BLaER1 treated with 17β-estradiol and CSF1 and Interleukin-3, amounts not matched to agents 10 nM and 100 nM (cell line): ENCODE measurements around the gene COQ9.

Experiments used
- H3K27ac ChIP-seq, 11 experiments: shearing (Covaris generic); formaldehyde crosslinking; 2 replicates each; pipeline ENCODE4 v1.8.1; 2022
- H3K27me3 ChIP-seq, 11 experiments: shearing (Covaris generic); formaldehyde crosslinking; 2 replicates each; pipeline ENCODE4 v1.8.1; 2022
- H3K36me3 ChIP-seq, 11 experiments: shearing (Covaris generic); formaldehyde crosslinking; 2 replicates each; pipeline ENCODE4 v1.8.1; 2022
- H3K4me1 ChIP-seq, 10 experiments: shearing (Covaris generic); formaldehyde crosslinking; 2 replicates each; pipeline ENCODE4 v1.8.1; 2022
- H3K4me2 ChIP-seq, 11 experiments: shearing (Covaris generic); formaldehyde crosslinking; 2 replicates each; pipeline ENCODE4 v1.8.1; 2022
- H3K4me3 ChIP-seq, 10 experiments: shearing (Covaris generic); formaldehyde crosslinking; 2 replicates each; pipeline ENCODE4 v1.8.1; 2022
- H3K9ac ChIP-seq, 11 experiments: shearing (Covaris generic); formaldehyde crosslinking; 2 replicates each; pipeline ENCODE4 v1.8.1; 2022
- H3K9me3 ChIP-seq, 11 experiments: shearing (Covaris generic); formaldehyde crosslinking; replicated peaks in 1 of 11; 2 replicates each; pipeline ENCODE4 v1.8.1; 2022
- H4K20me1 ChIP-seq, 11 experiments: shearing (Covaris generic); formaldehyde crosslinking; 2 replicates each; pipeline ENCODE4 v1.8.1; 2022
- Cebpa-rat ChIP-seq, 11 experiments: shearing (Covaris generic); IDR thresholded peaks; 2 replicates each; pipeline ENCODE4 v1.8.1; 2022

COQ9 gene

DNA sequence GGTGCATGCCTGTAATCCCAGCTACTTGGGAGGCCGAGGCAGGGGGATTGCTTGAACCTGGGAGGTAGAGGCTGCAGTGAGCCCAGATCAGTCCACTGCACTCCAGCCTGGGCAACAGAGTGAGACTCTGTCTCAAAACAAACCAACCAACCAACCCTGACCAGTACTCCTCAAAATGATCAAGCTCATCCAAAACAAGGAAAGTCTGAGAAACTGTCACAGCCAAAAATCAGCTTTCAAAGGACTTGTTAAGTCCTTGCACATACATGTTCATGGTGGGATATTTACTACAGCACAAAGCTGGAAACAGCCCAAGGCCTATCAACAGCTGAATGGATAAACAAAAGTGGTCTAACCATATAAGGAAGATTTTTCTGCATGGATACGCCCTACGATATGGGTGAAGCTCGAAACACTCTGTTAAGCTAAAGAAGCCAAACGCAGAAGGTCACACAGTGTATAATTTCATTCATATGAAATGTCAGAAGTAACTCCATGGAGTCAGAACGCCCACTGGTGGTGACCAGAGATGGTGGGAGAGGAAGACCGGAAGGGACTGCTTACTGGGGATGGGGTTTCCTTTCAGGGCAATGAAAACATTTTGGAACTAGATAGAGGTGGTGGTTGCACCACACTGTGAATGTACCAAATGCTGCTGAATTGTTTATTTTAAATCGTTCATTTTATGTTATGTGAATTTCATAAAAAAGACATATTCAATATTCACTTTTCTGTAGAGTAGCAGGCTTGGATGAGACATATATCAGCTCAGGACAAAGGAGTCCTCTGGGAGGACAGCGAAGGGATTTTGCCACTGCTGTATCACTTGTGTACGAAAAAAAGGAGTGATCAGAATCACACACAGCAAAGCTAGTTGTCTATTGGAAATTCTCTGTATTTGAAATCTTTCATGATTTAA is 25.0 kb upstream of the COQ9 start:
- Histone ChIP-seq H3K27me3 (no peaks in the 10 kb centered on the region), H4K20me1 (no peaks in the 10 kb centered on the region), H3K27ac (no peak overlapping the region), H3K4me3 (no peak overlapping the region), H3K9me3 (no peaks in the 10 kb centered on the region), H3K36me3 (peaks cover 4 to 25% (median 14%) of the 10 kb centered on the region in 11 experiments), H3K4me2 (no peak overlapping the region), H3K9ac (no peak overlapping the region; a peak in 1 of 22 replicates), H3K4me1 (peaks cover 9 to 30% (median 22%) of the 10 kb centered on the region in 10 experiments)
- no peak for TF ChIP-seq Cebpa-rat (IDR thresholded peaks at IDR 0.05)

DNA sequence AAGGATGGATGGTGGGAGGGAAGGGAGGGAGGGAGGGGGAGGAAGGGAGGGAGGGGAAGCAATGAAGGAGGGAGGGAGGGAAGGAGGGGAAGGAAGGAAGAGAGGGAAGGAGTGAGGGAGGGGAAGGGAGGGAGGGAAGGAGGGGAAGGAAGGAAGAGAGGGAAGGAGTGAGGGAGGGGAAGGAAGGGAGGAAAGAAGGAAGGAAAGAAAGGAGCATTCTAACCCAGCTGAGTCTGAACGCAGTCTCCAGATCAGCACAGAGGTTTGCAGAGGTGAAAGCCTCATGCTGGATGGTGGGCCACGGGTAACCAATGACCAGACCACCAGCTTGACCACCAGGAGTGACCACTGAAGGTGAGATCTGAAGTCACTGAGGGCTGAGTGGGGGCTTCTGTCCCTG is 24.1 kb upstream of the COQ9 start:
- TF ChIP-seq Cebpa-rat (IDR thresholded peaks at IDR 0.05): no peak
- H3K36me3 ChIP-seq: peaks cover 12 to 34% (median 22%) of the 10 kb centered on the region in 11 experiments

DNA sequence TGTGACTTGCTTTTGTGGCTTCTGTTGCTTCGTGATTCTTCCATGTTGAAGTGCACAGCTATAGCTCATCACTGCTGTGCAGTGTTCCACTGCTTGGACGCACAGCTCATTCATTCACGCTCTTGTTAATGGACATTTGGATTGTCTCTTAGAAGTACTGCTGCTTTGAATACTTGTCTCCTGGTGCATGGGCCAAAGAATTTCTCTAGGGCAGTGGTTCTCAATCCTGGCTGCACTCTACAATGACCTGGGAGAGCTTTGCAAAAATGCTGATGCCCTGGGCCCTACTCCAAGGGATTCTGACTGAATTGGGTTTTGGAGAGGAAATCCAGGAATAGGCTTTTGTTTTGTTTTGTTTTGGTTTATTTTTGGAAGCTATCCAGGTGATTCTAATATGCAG is 22.7 kb upstream of the COQ9 start:
- Histone ChIP-seq H3K4me2 (no peak overlapping the region), H3K9me3 (no peaks in the 10 kb centered on the region), H3K27ac (no peak overlapping the region), H3K4me3 (no peak overlapping the region), H3K9ac (no peak overlapping the region), H4K20me1 (peaks cover 0 to 7% (median 0%) of the 10 kb centered on the region in 11 experiments; a peak in 1 of 22 replicates), H3K4me1 (peaks cover under 1 to 10% (median 2%) of the 10 kb centered on the region in 10 experiments; a peak in 17 of 20 replicates), H3K36me3 (peaks cover 25 to 48% (median 34%) of the 10 kb centered on the region in 11 experiments), H3K27me3 (no peaks in the 10 kb centered on the region)
- TF ChIP-seq Cebpa-rat (IDR thresholded peaks at IDR 0.05): no peak

More for the DNA sequence above, 24.1 kb upstream of the COQ9 start:
- H3K4me1 ChIP-seq: peaks cover 7 to 23% (median 15%) of the 10 kb centered on the region in 10 experiments
- H3K27ac ChIP-seq: no peak overlapping the region
- H3K27me3 ChIP-seq: no peaks in the 10 kb centered on the region
- H3K9ac ChIP-seq: no peak overlapping the region
- no peak overlapping the region for H3K4me2 ChIP-seq
- H4K20me1 ChIP-seq: no peaks in the 10 kb centered on the region
- H3K9me3 ChIP-seq: no peaks in the 10 kb centered on the region
- H3K4me3 ChIP-seq: no peak overlapping the region

- peaks cover 0 to 7% (median 0%) of the 10 kb centered on the region in 10 experiments; a peak in 2 of 20 replicates for H3K4me1 ChIP-seq
- H3K9me3 ChIP-seq: no peaks in the 10 kb centered on the region
- peaks cover 0 to 7% (median 0%) of the 10 kb centered on the region in 11 experiments; a peak in 2 of 22 replicates for H4K20me1 ChIP-seq
- no peak for TF ChIP-seq Cebpa-rat (IDR thresholded peaks at IDR 0.05)
- peaks cover 43 to 66% (median 52%) of the 10 kb centered on the region in 11 experiments for H3K36me3 ChIP-seq
- no peak overlapping the region for H3K9ac ChIP-seq
- H3K27me3 ChIP-seq: no peaks in the 10 kb centered on the region
- no peak overlapping the region for H3K27ac ChIP-seq
- H3K4me2 ChIP-seq: no peak overlapping the region
- no peak overlapping the region for H3K4me3 ChIP-seq
Measured at GRCh38 chr16:57426356-57426755, 20.9 kb upstream of the COQ9 start.

GRCh38 chr16:57427307-57427706 is 20.0 kb upstream of the COQ9 start:
- Histone ChIP-seq H3K9me3 (no peaks in the 10 kb centered on the region), H3K36me3 (peaks cover 53 to 75% (median 62%) of the 10 kb centered on the region in 11 experiments), H4K20me1 (peaks cover 0 to 7% (median 0%) of the 10 kb centered on the region in 11 experiments; a peak in 2 of 22 replicates), H3K27me3 (no peaks in the 10 kb centered on the region), H3K27ac (no peak overlapping the region), H3K9ac (no peak overlapping the region), H3K4me2 (no peak overlapping the region), H3K4me1 (peaks cover 0 to 7% (median 0%) of the 10 kb centered on the region in 10 experiments; a peak in 2 of 20 replicates), H3K4me3 (no peak overlapping the region)
- TF ChIP-seq Cebpa-rat (IDR thresholded peaks at IDR 0.05): no peak

GRCh38 chr16:57427824-57428223 is 19.5 kb upstream of the COQ9 start:
- H3K27me3 ChIP-seq: no peaks in the 10 kb centered on the region
- no peak overlapping the region for H3K9ac ChIP-seq
- peaks cover 0 to 7% (median 0%) of the 10 kb centered on the region in 10 experiments; a peak in 2 of 20 replicates for H3K4me1 ChIP-seq
- no peak for TF ChIP-seq Cebpa-rat (IDR thresholded peaks at IDR 0.05)
- no peak overlapping the region for H3K4me2 ChIP-seq
- no peak overlapping the region for H3K4me3 ChIP-seq
- H3K27ac ChIP-seq: no peak overlapping the region
- H4K20me1 ChIP-seq: peaks cover 0 to 7% (median 0%) of the 10 kb centered on the region in 11 experiments; a peak in 3 of 22 replicates
- H3K36me3 ChIP-seq: peaks cover 58 to 80% (median 67%) of the 10 kb centered on the region in 11 experiments
- no peaks in the 10 kb centered on the region for H3K9me3 ChIP-seq

- no peak for TF ChIP-seq Cebpa-rat (IDR thresholded peaks at IDR 0.05)
- Histone ChIP-seq H3K9ac (no peak overlapping the region), H3K27ac (no peak overlapping the region), H3K4me3 (no peak overlapping the region), H3K4me1 (peaks cover 0 to 7% (median 0%) of the 10 kb centered on the region in 10 experiments; a peak in 1 of 20 replicates), H3K9me3 (no peaks in the 10 kb centered on the region), H4K20me1 (peaks cover 0 to 7% (median 0%) of the 10 kb centered on the region in 11 experiments; a peak in 3 of 22 replicates), H3K27me3 (no peaks in the 10 kb centered on the region), H3K36me3 (peaks cover 89 to 100% (median 98%) of the 10 kb centered on the region in 11 experiments), H3K4me2 (no peak overlapping the region)
Measured at GRCh38 chr16:57430955-57431354, 16.3 kb upstream of the COQ9 start.

DNA sequence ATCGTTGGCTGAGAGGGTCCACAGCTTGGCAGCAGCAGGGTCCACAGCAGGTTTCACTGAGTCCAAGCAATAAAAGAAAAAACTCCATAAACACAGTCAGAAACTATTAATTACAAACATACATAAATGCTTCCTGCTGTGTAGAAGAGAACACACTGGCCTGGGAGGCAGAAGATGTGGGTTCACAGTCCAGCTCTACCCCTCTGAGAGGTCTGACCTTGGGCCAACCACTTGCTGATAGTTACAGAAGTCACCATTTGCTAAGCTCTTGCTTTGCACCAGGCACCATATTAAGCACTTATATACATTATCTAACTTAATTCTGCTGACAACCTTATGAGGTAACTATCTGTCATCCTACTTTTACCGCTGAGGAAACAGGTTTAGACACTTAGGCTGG is 14.8 kb upstream of the COQ9 start:
- Histone ChIP-seq H3K4me1 (peaks cover 0 to 7% (median 0%) of the 10 kb centered on the region in 10 experiments; a peak in 1 of 20 replicates), H3K36me3 (peaks cover 97 to 100% (median 99%) of the 10 kb centered on the region in 11 experiments), H3K4me2 (no peak overlapping the region), H3K4me3 (no peak overlapping the region), H3K27ac (no peak overlapping the region), H3K27me3 (no peaks in the 10 kb centered on the region), H4K20me1 (peaks cover 0 to 7% (median 0%) of the 10 kb centered on the region in 11 experiments; a peak in 4 of 22 replicates), H3K9ac (no peak overlapping the region), H3K9me3 (no peaks in the 10 kb centered on the region)
- no peak for TF ChIP-seq Cebpa-rat (IDR thresholded peaks at IDR 0.05)

- Histone ChIP-seq H3K4me3 (no peak overlapping the region), H3K27me3 (no peaks in the 10 kb centered on the region), H4K20me1 (peaks cover 0 to 7% (median 0%) of the 10 kb centered on the region in 11 experiments; a peak in 4 of 22 replicates), H3K9ac (no peak overlapping the region), H3K4me1 (peaks cover 0 to 7% (median 0%) of the 10 kb centered on the region in 10 experiments; a peak in 1 of 20 replicates), H3K36me3 (peaks cover 96 to 100% (median 99%) of the 10 kb centered on the region in 11 experiments), H3K9me3 (no peaks in the 10 kb centered on the region), H3K27ac (no peak overlapping the region), H3K4me2 (no peak overlapping the region)
- no peak for TF ChIP-seq Cebpa-rat (IDR thresholded peaks at IDR 0.05)
Measured at GRCh38 chr16:57432989-57433388, 14.3 kb upstream of the COQ9 start.
